Endodermal cell (in vitro differentiated cells): Measurements from ENCODE around the gene LAMB1. TPM values are rescaled to one million over a fixed set of nuclear protein-coding genes. Genes with fewer than 3 reads are reported as not detected.

Experiments
- DNase-seq: peaks from one replicate; pipeline ENCODE4 v3.0.0-alpha.2; 2017
- H3K27ac ChIP-seq: 2 replicates; pipeline ENCODE4 v1.5.1; 2013; ENCODE audit warnings: mild to moderate bottlenecking, low read depth, low read length, moderate library complexity
- H3K27me3 ChIP-seq: 2 replicates; pipeline ENCODE4 v1.6.1; 2013; ENCODE audit warnings: mild to moderate bottlenecking, low read length, moderate library complexity; ENCODE audit not compliant: insufficient read depth, control insufficient read depth, poor library complexity, severe bottlenecking
- H3K36me3 ChIP-seq: 2 replicates; pipeline ENCODE4 v1.7.0; 2013; ENCODE audit warnings: mild to moderate bottlenecking, low read length, moderate library complexity; ENCODE audit not compliant: control insufficient read depth, insufficient read depth
- H3K4me1 ChIP-seq: one replicate; pipeline ENCODE4 v1.7.0; 2013; ENCODE audit warnings: low read length; ENCODE audit not compliant: control insufficient read depth, insufficient read depth
- H3K4me3 ChIP-seq: 2 replicates; pipeline ENCODE4 v1.5.1; 2013; ENCODE audit warnings: mild to moderate bottlenecking, low read length, moderate library complexity
- H3K9ac ChIP-seq: 2 replicates; pipeline ENCODE4 v1.6.1; 2013; ENCODE audit warnings: mild to moderate bottlenecking, low read length, moderate library complexity; ENCODE audit not compliant: poor library complexity, severe bottlenecking; ENCODE audit errors: extremely low read depth
- H3K9me3 ChIP-seq: 2 replicates; pipeline ENCODE4 v1.6.1; 2013; ENCODE audit warnings: mild to moderate bottlenecking, low read length, moderate library complexity; ENCODE audit not compliant: control insufficient read depth
- H3K27ac Mint-ChIP-seq: 2 replicates; pipeline ENCODE4 v1.8.0; 2020; ENCODE audit warnings: mixed read lengths
- H3K27me3 Mint-ChIP-seq: 2 replicates; pipeline ENCODE4 v1.8.0; 2021; ENCODE audit warnings: mild to moderate bottlenecking, mixed read lengths; ENCODE audit not compliant: insufficient read depth
- H3K36me3 Mint-ChIP-seq: 2 replicates; pipeline ENCODE4 v1.8.0; 2020; ENCODE audit warnings: low read depth, mixed read lengths
- H3K4me1 Mint-ChIP-seq: 2 replicates; pipeline ENCODE4 v1.8.0; 2020; ENCODE audit warnings: mixed read lengths
- H3K4me3 Mint-ChIP-seq: 2 replicates; pipeline ENCODE4 v1.8.0; 2020; ENCODE audit warnings: mild to moderate bottlenecking, moderate library complexity, mixed read lengths
- H3K9me3 Mint-ChIP-seq: 2 replicates; pipeline ENCODE4 v1.8.0; 2020; ENCODE audit warnings: mild to moderate bottlenecking, mixed read lengths
- WGBS, 2 experiments: methylation state at CpG; one replicate each; pipeline versions ENCODE4 v1.1.5 to v1.1.7; 2013; ENCODE audit warnings: missing lambda C conversion rate in 2 of 2, mixed read lengths in 1 of 2; ENCODE audit not compliant: insufficient coverage in 1 of 2, insufficient read length in 1 of 2; 5-methylcytosine and 5-hydroxymethylcytosine counted together
- total RNA-seq, 2 donors: library from RNA; stranded (reverse); fragmentation: NEBNext Ultra II Directional in 1 of 2; extraction: Animal tissue kit (Norgen Biotek cat#: 25700) in 1 of 2; gene quantifications; 2 replicates in 1 of 2; 3 replicates in 1 of 2; pipeline ENCODE4 v1.2.1, GENCODE V29; 2021
- TF ChIP-seq, protein P1 (sequence below): fragments of 200-600 bp; sonication (generic); conservative IDR thresholded peaks from 2 replicates; pipeline ENCODE4 v1.5.0; 2021; ENCODE audit warnings: antibody characterized with exemption, mild to moderate bottlenecking

Gene LAMB1
- total RNA-seq, 2 donors from 2014 or later = 192 to 209 TPM

DNA sequence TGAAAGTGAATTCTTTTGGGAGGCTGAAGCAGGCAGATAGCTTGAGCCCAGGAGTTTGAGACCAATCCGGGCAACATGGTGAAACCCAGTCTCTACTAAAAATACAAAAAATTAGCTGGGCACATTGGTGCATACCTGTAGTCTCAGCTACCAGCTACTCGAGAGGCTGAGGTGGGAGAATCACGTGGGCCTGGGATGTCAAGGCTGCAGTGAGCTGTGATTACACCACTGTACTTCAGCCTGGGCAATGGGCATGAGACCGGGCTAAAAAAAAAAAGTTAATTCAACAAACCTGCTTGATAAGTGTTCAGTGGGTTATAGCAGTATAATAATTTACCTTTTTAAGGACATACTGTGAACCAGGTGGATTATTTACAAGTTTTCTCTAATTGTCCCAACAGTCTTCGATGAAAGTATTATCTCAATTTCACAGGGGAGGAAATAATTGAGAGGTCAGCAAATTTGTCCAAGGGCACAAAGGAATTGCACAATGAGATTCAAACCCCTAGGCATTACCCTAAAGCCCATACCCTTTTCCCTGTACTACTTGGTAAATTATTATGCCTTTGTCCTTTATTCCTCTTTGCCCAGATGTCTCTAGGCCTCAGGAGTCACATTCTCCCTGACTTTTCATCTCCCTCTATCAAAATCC is 125.1 kb downstream of the LAMB1 start:
- no peaks in the 10 kb centered on the region for H3K36me3 ChIP-seq
- Mint-ChIP-seq H3K27ac (no peak overlapping the region), H3K9me3 (no peaks in the 10 kb centered on the region), H3K4me1 (no peaks in the 10 kb centered on the region), H3K4me3 (no peak overlapping the region), H3K36me3 (no peaks in the 10 kb centered on the region), H3K27me3 (no peaks in the 10 kb centered on the region)
- WGBS, 2 experiments = 92 to 96% methylated on average over 3 to 5 of the region's 5 CpGs
- H3K4me3 ChIP-seq = no peak overlapping the region
- no peak overlapping the region for H3K27ac ChIP-seq
- no peaks in the 10 kb centered on the region for H3K4me1 ChIP-seq
- H3K9me3 ChIP-seq = no peaks in the 10 kb centered on the region
- H3K9ac ChIP-seq = no peak overlapping the region
- H3K27me3 ChIP-seq = no peaks in the 10 kb centered on the region
- TF ChIP-seq, protein P1, sequence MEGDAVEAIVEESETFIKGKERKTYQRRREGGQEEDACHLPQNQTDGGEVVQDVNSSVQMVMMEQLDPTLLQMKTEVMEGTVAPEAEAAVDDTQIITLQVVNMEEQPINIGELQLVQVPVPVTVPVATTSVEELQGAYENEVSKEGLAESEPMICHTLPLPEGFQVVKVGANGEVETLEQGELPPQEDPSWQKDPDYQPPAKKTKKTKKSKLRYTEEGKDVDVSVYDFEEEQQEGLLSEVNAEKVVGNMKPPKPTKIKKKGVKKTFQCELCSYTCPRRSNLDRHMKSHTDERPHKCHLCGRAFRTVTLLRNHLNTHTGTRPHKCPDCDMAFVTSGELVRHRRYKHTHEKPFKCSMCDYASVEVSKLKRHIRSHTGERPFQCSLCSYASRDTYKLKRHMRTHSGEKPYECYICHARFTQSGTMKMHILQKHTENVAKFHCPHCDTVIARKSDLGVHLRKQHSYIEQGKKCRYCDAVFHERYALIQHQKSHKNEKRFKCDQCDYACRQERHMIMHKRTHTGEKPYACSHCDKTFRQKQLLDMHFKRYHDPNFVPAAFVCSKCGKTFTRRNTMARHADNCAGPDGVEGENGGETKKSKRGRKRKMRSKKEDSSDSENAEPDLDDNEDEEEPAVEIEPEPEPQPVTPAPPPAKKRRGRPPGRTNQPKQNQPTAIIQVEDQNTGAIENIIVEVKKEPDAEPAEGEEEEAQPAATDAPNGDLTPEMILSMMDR = no peak
- DNase-seq = no peak

DNA sequence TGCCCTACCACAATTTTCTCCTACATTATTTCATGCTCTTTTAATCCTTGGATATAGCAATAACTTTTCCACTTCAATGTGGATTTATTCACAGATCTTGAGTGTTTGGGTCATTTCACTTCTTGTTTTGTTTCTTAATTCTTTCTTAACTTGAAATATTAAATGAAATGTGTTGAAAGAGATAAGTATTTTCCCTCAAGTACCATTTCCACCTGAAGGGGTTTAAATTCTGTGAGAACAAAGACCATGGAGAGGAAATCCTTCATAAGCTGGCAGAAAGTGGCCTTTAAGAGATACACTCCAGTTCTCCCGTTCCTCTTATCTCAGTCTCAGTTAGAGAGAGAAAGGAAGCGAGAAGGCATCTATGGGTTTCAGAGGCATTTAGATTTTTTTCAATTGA is 126.0 kb downstream of the LAMB1 start:
- Mint-ChIP-seq H3K4me3 (no peak overlapping the region), H3K9me3 (no peaks in the 10 kb centered on the region), H3K27ac (no peak overlapping the region), H3K36me3 (no peaks in the 10 kb centered on the region), H3K27me3 (no peaks in the 10 kb centered on the region), H3K4me1 (no peaks in the 10 kb centered on the region)
- Histone ChIP-seq H3K36me3 (no peaks in the 10 kb centered on the region), H3K4me3 (no peak overlapping the region), H3K9me3 (no peaks in the 10 kb centered on the region), H3K9ac (no peak overlapping the region), H3K27ac (no peak overlapping the region), H3K27me3 (no peaks in the 10 kb centered on the region), H3K4me1 (no peaks in the 10 kb centered on the region)
- TF ChIP-seq, protein P1 = no peak
- DNase-seq = no peak
- WGBS, 2 experiments = 89 to 100% methylated on average over 1 to 2 of the region's 2 CpGs

DNA sequence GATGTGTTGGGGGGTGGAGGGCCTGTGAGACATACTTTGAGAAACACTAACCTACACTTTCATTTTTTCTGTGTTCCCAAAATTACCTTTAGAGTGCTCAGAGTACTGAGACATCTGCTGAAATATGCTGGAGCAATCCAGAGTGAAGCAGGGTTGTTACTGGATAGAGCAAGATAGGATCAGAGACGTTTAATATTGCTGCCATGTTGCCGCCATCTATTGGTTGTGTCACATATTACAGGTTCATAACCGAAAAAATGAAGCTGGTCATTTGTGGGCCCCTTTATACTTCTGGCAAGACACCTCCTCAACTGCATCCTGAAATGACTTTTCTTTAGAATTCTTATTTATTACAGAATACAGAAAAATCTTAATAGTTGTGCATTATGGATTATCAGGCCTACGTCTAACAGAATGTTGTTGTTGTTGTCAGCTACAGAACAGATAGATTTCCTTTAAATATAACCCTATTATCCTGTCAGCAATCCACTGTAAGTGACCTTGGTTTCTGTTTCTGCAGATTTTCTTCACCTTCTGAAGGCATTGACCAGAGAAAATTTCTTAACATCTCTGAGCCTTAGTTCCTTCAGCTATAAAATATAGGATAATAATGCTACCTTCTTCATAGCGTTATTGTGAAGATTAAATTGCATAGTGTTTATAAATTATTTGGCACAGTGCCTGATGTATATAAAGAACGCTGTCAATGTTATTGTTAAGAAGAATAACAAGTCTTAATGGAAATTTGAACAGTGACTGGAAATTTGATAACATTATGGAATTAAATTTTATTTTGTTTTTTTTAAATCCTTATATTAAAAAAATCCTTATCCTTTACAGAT is 128.1 kb downstream of the LAMB1 start:
- Histone ChIP-seq H3K9me3 (no peaks in the 10 kb centered on the region), H3K4me3 (no peak overlapping the region), H3K4me1 (no peaks in the 10 kb centered on the region), H3K36me3 (no peaks in the 10 kb centered on the region), H3K27ac (no peak overlapping the region), H3K27me3 (no peaks in the 10 kb centered on the region), H3K9ac (no peak overlapping the region)
- TF ChIP-seq, protein P1 = peak; percentile 83
- no peak overlapping the region for H3K27ac Mint-ChIP-seq
- no peaks in the 10 kb centered on the region for H3K9me3 Mint-ChIP-seq
- no peaks in the 10 kb centered on the region for H3K4me1 Mint-ChIP-seq
- peak; percentile 65 for DNase-seq
- H3K4me3 Mint-ChIP-seq = no peak overlapping the region
- whole genome bisulfite sequencing, 2 experiments = 26 to 30% methylated on average over 5 to 6 of the region's 6 CpGs
- no peaks in the 10 kb centered on the region for H3K36me3 Mint-ChIP-seq
- H3K27me3 Mint-ChIP-seq = no peaks in the 10 kb centered on the region
